Left ventricle myocardium inferior (tissue), 1 donor: ENCODE results near the gene CALR3. TPM values are rescaled to one million over a fixed set of nuclear protein-coding genes. Genes with fewer than 3 reads are reported as not detected.

Experiments
- DNase-seq: peaks from one replicate; pipeline ENCODE4 v3.0.0-alpha.2; 2020
- H3K27ac ChIP-seq: fragments of 200-600 bp; replicated peaks from 2 replicates; pipeline ENCODE4 v1.8.0; 2021
- H3K27me3 ChIP-seq: fragments of 200-600 bp; 2 replicates; pipeline ENCODE4 v1.8.0; 2021; ENCODE audit warnings: low read depth
- H3K36me3 ChIP-seq: fragments of 200-600 bp; 2 replicates; pipeline ENCODE4 v1.8.0; 2021
- H3K4me1 ChIP-seq: fragments of 200-600 bp; 2 replicates; pipeline ENCODE4 v1.8.0; 2021
- H3K4me3 ChIP-seq: fragments of 200-600 bp; 2 replicates; pipeline ENCODE4 v1.8.0; 2021; ENCODE audit warnings: mild to moderate bottlenecking, moderate library complexity
- H3K9me3 ChIP-seq: fragments of 200-600 bp; replicated peaks from 2 replicates; pipeline ENCODE4 v1.8.0; 2021
- intact Hi-C: fragments of 100-400 bp; cut with micrococcal nuclease; formaldehyde crosslinking; loops from one replicate; pipeline ENCODE4 v1.11.0; 2022
- total RNA-seq: library from RNA; stranded (reverse); fragmentation: NEBNext Ultra II Directional; extraction: Animal tissue kit (Norgen Biotek cat#: 25700); gene quantifications from one replicate; pipeline ENCODE4 v1.2.1, GENCODE V29; 2021
- TF ChIP-seq, protein P1 (sequence below): fragments of 200-600 bp; IDR thresholded peaks from 2 replicates; pipeline ENCODE4 v1.8.0; 2021; ENCODE audit warnings: antibody characterized with exemption, mild to moderate bottlenecking, borderline replicate concordance
- donor health status: DM: no; HTN: yes; CAD: no; lungs with severe emphysema.

CALR3 gene
- total RNA-seq, 1 donor from 2014 or later, result not detected

DNA sequence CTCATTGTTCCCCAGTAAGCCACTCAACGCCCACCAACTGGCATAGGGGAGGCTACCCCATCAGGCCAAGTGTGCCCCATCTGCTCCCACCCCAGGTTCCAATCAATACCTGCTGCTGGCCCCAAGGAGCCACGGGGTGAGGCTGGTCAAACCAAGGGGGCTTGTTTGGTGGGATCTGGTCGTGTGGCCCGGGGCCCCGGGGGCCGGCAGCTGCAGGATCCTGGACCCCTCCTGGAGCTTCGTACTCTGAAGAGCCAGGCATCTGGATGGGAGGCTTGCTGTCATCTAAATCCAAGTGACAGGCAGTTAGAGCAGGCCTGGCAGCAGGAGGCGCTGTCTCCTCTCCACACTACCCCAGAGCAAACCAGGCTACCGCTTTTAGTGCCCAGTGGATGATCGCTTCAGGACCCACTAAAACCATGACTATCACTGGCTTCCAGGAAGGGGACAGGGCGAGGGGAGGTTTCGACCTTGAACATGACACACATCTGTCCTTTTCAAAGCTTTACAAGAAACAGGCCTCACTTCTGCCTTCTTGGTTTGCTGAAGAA, 32.1 kb upstream of the CALR3 start:
- no peaks in the 10 kb centered on the region for H3K9me3 ChIP-seq
- TF ChIP-seq, protein P1, sequence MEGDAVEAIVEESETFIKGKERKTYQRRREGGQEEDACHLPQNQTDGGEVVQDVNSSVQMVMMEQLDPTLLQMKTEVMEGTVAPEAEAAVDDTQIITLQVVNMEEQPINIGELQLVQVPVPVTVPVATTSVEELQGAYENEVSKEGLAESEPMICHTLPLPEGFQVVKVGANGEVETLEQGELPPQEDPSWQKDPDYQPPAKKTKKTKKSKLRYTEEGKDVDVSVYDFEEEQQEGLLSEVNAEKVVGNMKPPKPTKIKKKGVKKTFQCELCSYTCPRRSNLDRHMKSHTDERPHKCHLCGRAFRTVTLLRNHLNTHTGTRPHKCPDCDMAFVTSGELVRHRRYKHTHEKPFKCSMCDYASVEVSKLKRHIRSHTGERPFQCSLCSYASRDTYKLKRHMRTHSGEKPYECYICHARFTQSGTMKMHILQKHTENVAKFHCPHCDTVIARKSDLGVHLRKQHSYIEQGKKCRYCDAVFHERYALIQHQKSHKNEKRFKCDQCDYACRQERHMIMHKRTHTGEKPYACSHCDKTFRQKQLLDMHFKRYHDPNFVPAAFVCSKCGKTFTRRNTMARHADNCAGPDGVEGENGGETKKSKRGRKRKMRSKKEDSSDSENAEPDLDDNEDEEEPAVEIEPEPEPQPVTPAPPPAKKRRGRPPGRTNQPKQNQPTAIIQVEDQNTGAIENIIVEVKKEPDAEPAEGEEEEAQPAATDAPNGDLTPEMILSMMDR, result peak; percentile 26
- H3K4me1 ChIP-seq, result peaks cover 4% of the 10 kb centered on the region
- no peaks in the 10 kb centered on the region for H3K27me3 ChIP-seq
- intact Hi-C loops, result no loop called here
- no peak for DNase-seq
- H3K36me3 ChIP-seq, result peaks cover 100% of the 10 kb centered on the region
- no peak overlapping the region for H3K4me3 ChIP-seq
- no peak overlapping the region for H3K27ac ChIP-seq

DNA sequence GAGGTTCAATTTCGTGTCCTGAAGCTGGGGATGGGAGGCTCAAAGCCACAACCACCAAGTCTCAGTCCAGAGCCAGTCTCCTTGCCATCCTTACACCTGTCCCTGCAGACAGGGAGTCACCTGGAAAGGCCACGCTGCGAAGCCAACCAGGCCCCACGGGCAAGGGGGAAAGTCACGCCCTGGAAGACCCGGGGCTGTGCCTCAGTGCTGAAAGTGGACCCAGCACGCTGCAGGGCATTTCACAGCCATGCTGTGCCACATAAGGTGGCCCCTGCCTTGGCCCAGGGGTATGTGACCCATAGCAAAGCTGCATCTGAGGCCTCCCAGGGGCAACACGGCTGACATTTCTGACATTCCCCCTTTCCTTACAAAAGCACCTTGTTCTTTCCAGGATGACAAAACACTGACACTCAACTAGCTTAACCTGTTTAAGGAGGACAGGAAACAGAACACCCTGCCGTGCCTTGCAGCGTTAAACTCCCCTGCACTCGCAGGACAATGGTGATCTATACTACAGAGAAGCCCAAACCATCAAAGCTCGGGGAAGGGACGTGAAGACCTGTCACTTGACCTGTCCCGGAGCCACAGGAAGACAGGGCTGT, 31.5 kb upstream of the CALR3 start:
- Histone ChIP-seq H3K9me3 (no peaks in the 10 kb centered on the region), H3K4me1 (peaks cover 4% of the 10 kb centered on the region), H3K36me3 (peaks cover 100% of the 10 kb centered on the region), H3K27ac (no peak overlapping the region), H3K4me3 (no peak overlapping the region), H3K27me3 (no peaks in the 10 kb centered on the region)
- no peak for DNase-seq
- TF ChIP-seq, protein P1, result no peak
- intact Hi-C loops, result no loop called here

DNA sequence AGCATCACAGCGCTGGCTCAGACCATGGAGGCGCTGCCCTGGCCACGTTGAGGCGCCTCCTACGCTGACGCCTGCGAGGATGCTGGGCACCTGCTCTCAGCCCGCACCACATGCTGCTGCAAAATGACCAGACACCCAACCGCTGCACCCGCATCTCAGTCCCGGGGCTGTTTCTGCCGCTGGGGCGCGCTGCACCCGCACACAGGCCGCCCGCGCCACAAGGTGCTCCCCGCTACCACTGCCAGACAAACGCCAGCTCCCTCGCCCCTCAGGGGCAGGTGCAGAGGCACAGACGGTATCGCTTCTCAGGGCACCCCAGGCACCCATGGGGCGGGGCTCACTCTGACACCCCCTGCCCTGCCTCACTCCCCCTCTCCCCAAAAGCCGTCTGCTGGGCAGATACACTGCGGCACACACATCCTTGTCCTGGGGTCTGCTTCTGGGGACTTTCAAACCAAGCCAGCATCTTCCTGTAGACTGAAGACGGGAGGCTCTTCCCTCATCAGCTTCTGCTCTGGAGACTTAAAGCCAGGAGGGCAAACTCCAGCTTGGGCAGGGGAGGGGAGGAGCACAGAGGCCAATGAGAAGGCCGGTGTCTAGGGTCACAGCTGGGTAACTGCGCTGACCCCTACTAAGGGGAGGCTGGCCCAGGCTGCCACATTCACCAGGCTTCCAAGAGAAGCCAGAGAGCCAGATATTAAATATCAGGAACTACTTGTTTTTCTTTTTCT, 29.9 kb upstream of the CALR3 start:
- TF ChIP-seq, protein P1, result no peak
- no peaks in the 10 kb centered on the region for H3K9me3 ChIP-seq
- no peak overlapping the region for H3K27ac ChIP-seq
- no peak for DNase-seq
- H3K4me3 ChIP-seq, result no peak overlapping the region
- H3K4me1 ChIP-seq, result peaks cover 4% of the 10 kb centered on the region
- intact Hi-C loops, result no loop called here
- H3K27me3 ChIP-seq, result no peaks in the 10 kb centered on the region
- peaks cover 99% of the 10 kb centered on the region for H3K36me3 ChIP-seq

DNA sequence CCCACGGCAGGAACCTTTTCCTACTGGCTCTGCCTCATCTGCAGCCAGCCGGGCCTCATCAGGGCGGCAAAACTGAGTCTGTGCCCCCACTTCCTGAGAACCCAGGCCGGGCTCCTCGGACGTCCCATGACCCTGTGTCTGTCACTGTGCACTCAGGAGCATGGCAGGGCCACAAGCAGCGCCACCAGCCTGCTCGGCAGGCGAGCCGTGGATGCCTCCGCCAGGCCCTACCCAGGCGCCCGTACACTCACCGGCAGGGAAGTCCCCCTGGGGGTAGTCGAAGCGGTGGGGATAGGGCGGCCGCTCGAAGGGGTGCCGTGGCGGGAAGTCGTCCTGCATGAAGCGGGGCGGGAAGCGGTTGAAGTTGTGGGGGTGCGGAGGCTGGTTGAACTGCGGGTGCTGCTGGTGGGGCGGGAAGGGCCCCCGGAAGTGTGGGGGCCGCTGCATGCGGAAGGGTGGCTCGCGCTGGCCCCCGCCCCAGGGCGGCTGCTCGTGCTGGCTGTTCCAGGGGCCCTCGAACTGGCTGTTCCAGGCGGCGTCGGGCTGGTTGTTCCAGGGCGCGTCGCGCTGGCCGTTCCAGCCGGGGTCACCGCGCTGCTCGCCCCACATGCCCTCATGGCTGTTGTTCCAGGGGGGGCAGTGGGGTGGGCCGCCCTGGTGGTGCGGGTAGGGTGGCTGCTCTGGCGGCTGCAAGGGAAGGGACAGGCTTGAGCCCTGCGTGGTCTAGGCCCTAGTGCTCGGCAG, 29.2 kb upstream of the CALR3 start:
- intact Hi-C loops, result no loop called here

More for the DNA sequence above, 29.2 kb upstream of the CALR3 start:
- no peak for DNase-seq
- H3K27me3 ChIP-seq, result no peaks in the 10 kb centered on the region
- peaks cover 4% of the 10 kb centered on the region for H3K4me1 ChIP-seq
- TF ChIP-seq, protein P1, result no peak
- H3K9me3 ChIP-seq, result no peaks in the 10 kb centered on the region
- H3K4me3 ChIP-seq, result no peak overlapping the region
- H3K27ac ChIP-seq, result no peak overlapping the region
- peaks cover 99% of the 10 kb centered on the region for H3K36me3 ChIP-seq
